ENCODE data around the gene CHMP6.
A peak's percentile ranks its signal among the peaks of the same experiment; 100 is the strongest.

The CHMP6 gene

DNA sequence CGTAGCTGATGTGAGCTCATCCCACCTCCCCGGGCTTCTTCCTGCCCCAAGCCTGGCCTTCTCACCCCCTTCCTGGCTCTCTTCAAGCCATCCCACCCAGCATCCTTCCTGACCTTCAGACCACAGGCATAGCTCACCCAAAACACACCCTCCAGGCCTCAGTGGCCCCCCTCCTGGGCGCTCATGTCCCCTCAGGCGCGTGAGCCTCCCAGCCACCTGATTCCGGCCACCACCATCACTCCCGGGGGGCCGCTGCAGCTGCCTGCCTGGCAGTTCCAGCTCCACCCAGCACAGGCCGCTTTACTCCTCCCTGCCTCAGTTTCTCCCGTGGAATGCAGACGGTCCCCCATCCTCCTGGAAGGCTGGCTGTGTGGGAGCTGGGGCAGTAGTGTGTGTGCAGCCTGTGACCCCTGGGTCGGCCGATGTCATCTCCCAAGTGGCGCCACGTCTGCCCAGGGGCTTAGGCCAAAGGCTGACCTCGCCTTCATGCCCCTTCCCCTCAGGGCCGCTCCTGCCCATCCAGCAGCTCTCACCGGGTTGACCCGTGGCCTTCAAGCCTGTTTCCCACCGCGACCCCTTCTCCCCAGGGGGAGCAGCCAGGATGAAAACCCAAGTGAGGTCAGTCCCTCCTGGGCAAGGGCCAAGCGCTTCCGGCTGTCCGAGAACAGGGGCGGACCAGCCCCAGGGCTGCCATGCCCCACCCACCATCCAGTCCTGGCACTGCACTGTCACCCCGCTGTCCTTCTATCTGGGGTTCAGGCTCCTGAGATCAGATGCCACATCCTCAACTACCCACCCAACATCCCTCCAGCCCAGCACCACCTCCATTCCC is 11.9 kb upstream of the CHMP6 start:
- TF ChIP-seq, protein P1, sequence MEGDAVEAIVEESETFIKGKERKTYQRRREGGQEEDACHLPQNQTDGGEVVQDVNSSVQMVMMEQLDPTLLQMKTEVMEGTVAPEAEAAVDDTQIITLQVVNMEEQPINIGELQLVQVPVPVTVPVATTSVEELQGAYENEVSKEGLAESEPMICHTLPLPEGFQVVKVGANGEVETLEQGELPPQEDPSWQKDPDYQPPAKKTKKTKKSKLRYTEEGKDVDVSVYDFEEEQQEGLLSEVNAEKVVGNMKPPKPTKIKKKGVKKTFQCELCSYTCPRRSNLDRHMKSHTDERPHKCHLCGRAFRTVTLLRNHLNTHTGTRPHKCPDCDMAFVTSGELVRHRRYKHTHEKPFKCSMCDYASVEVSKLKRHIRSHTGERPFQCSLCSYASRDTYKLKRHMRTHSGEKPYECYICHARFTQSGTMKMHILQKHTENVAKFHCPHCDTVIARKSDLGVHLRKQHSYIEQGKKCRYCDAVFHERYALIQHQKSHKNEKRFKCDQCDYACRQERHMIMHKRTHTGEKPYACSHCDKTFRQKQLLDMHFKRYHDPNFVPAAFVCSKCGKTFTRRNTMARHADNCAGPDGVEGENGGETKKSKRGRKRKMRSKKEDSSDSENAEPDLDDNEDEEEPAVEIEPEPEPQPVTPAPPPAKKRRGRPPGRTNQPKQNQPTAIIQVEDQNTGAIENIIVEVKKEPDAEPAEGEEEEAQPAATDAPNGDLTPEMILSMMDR (IDR thresholded peaks at IDR 0.05; ENCODE audit: borderline replicate concordance, control extremely low read depth, extremely low read depth, insufficient read depth, missing control alignments) = no peak
- in situ Hi-C loops (cut with MboI; ENCODE audit: low sequenced_read_pairs, unreplicated experiment) = loop anchor here (5.0 to 10.0 kb wide), 2 partner anchors 405 to 552 kb away; no protein-coding TSS in a partner anchor
- no peak for DNase-seq (ENCODE audit: low spot score)

DNA sequence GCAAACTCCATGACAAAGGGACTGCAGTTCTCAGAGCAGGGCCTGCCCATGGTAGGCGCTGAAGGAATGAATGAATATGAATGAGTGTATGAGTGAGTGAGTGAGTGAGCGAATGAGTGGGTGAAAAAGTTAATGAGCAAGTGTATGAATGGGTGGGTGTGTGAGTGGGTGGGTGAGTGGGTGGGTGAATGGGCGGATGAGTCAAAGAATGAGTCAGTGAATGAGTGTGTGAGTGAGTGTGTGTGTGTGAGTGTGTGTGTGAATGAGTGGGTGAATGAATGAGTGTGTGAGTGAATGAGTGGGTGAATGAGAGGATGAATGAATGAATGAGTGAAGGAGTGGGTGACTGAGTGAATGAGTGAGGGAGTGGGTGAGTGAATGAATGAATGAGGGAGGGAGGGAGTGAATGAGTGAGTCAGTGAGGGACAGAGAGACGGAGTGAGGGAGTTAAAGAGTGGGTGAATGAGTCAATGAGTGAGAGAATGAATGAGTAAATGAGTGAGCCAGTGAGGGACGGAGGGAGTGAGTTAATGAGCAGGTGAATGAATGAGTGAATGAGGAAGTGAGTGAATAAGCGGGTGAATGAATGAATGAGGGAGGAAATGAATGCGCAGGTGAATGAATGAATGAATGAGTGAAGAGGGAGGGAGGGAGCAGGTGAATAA is 11.1 kb upstream of the CHMP6 start:
- in situ Hi-C loops (cut with MboI; ENCODE audit: low sequenced_read_pairs, unreplicated experiment) = no loop called here
- DNase-seq (ENCODE audit: low spot score) = no peak
- TF ChIP-seq, protein P1 (IDR thresholded peaks at IDR 0.05; ENCODE audit: borderline replicate concordance, control extremely low read depth, extremely low read depth, insufficient read depth, missing control alignments) = no peak

DNA sequence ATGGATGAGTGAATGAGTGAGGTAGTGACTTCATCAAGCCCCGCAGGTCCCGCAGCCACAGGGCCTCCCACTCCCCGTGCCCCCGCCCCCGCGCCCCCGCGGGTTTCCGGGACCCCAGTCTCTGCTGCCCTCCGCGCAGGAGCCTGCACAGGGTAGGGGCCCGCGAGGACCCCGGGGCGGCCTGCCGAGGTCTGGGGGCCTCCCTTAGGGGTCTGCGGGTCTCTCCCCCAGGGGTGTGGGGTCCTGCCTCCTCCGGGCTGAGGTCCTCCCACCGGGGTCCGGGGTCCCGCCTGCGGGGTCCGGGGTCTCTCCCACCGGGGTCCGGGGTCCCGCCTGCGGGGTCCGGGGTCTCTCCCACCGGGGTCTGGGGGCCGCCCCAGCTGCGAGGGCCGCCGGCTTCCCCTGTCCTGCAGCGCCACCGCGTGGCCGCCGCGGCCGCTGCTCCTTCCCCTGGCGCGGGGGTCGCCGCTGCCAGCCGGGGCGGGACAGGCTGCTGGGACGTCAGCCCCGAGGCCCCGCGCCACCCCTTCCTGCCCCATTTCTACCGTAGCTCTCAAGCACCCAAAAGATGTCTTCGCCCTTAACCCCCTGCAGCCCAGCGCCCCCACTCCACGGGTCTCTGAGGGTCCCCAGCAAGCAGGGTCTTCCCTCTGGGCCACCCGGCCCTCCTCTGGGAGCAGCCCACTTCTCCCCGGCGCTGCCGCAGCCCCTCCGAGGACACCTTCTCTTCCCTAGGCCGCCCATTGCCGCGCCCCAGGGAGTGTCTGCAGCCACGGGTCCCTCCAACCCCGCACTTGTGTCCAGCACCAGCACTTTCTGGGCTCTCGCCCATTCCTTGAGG is 10.4 kb upstream of the CHMP6 start:
- TF ChIP-seq, protein P1 (IDR thresholded peaks at IDR 0.05; ENCODE audit: borderline replicate concordance, control extremely low read depth, extremely low read depth, insufficient read depth, missing control alignments) = peak; percentile 85
- in situ Hi-C loops (cut with MboI; ENCODE audit: low sequenced_read_pairs, unreplicated experiment) = no loop called here
- DNase-seq (ENCODE audit: low spot score) = peak; percentile 86

DNA sequence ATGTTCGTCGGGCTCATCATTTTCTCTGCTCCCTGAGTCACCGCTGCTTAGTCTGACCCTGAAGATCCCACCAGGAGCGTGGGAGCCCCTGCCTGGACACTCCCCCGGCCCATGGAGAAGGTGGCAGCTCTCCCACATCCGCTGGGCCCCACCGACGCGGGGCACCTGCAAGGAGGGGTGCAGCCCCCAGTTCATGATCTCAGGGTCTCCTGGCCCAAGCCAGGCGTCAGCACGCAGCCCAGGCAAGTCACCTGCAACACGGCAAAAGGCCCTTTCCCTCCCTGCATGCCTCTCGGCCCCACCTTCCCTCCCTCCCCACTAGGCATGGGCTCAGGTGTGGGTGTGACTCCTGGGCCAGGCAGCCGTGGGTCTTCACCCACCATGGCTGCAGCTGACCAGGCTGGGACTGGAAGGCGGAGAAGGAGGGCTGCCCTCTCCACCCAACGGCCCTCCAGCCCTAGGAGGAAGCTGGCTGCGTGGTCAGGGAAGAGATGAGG is 9.7 kb upstream of the CHMP6 start:
- in situ Hi-C loops (cut with MboI; ENCODE audit: low sequenced_read_pairs, unreplicated experiment) = no loop called here
- TF ChIP-seq, protein P1 (IDR thresholded peaks at IDR 0.05; ENCODE audit: borderline replicate concordance, control extremely low read depth, extremely low read depth, insufficient read depth, missing control alignments) = no peak
- DNase-seq (ENCODE audit: low spot score) = no peak

DNA sequence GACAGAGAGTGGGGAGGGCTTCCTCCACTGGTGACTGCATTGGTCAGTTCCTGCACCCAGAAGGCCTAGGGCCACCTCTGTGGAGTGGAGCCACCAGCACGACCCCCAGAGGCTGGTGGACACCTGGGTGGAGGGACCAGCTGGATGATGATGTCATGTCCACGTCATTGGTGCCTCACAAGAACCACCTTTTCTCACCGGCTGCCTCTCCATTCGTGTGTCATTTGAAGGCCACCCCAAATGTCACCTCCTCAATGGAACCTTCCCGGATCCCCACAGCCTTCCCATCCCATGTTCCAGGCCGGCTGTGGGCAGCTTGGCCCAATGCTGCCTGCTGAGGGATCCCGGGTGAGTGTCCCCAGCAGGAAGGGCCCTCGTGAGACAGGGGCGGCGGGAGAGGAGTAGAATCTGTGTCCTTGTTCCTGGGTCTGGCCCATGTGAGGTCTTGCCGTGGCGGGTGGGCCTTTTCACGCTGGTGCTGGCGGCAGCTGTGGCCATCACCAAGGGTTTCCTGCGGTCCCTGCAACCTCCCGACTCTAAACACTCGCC is 9.1 kb upstream of the CHMP6 start:
- TF ChIP-seq, protein P1 (IDR thresholded peaks at IDR 0.05; ENCODE audit: borderline replicate concordance, control extremely low read depth, extremely low read depth, insufficient read depth, missing control alignments) = no peak
- no peak for DNase-seq (ENCODE audit: low spot score)
- in situ Hi-C loops (cut with MboI; ENCODE audit: low sequenced_read_pairs, unreplicated experiment) = no loop called here

DNA sequence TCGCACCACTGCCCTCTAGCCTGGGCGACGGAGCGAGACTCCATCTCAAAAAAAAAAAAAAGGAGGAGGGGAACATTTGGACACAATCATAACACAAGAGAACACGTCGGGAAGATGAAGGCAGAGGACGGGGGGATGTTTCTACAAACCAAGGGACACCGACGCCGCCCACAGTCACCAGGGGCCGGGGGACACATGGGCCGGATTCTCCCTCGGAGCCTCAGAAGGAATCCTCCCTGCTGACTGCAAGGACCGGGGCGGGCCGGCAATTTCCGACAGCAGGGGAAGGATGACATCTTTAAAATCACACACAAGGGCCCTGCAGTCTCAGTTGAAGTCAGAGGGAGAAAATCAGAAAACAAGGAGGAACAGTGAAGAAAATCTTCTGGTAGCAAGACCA is 8.1 kb upstream of the CHMP6 start:
- in situ Hi-C loops (cut with MboI; ENCODE audit: low sequenced_read_pairs, unreplicated experiment) = no loop called here
- no peak for DNase-seq (ENCODE audit: low spot score)
- TF ChIP-seq, protein P1 (IDR thresholded peaks at IDR 0.05; ENCODE audit: borderline replicate concordance, control extremely low read depth, extremely low read depth, insufficient read depth, missing control alignments) = no peak

All from GM13976 (cell line).